ENCODE measurements around the gene SREK1IP1. TPM values are rescaled to one million over a fixed set of nuclear protein-coding genes. Genes with fewer than 3 reads are reported as not detected.

The SREK1IP1 gene
- total and polyA plus RNA-seq, 9 of the 15 experiments (the other 6 are each of a cell fraction or from before 2014, with no cell fraction given) = 6.9 to 45.2 (median 21.7) TPM

DNA sequence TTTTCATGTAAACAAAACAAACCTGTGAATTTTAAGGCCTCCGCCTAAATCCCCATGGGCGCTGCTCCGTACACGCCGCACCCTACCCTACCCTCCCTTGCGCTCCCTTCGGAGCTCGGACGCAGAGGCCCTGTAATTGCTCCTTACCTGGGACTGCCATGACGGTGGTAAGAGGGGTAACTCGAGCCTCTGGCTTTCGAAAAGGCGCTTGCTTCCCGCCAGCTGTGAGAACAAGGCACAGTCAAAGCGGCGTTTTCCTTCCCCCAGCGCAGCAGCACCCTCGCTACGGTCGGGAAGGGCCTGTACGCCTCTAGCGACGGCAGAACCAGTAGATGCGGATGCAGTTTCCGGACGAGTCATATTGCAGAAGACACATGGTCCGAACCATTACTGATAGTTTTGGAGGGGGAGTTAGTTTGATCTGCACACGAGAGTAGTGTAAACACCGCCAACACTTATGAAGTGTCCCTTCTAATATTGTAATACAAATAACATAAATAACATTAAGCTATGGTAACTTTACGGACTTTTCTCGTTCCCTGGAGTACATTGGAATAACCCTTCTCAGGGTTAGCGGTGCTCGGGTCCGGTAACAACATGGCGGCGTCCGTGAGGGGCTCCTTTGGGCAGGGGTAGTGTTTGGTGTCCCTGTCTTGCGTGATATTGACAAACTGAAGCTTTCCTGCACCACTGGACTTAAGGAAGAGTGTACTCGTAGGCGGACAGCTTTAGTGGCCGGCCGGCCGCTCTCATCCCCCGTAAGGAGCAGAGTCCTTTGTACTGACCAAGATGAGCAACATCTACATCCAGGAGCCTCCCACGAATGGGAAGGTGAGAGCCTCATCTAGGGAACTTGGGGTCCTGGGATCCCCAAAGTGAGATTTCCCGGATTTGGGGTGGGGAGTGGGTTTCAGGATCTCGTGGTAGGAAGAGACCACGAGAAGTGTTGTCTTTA, at the start of gene SREK1IP1, which contains the start of gene CWC27 (continued):
- TF ChIP-seq, protein P1, sequence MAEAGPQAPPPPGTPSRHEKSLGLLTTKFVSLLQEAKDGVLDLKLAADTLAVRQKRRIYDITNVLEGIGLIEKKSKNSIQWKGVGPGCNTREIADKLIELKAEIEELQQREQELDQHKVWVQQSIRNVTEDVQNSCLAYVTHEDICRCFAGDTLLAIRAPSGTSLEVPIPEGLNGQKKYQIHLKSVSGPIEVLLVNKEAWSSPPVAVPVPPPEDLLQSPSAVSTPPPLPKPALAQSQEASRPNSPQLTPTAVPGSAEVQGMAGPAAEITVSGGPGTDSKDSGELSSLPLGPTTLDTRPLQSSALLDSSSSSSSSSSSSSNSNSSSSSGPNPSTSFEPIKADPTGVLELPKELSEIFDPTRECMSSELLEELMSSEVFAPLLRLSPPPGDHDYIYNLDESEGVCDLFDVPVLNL (CRISPR knock-in tag; IDR thresholded peaks at IDR 0.05; ENCODE audit: low read depth) = 0 out of 2 replicates have a peak, but pooled peaks have one; percentile 24
- TF ChIP-seq SOX6 (IDR thresholded peaks at IDR 0.05) (0 out of 2 replicates have a peak, but pooled peaks have one; percentile 19), PTRF (tag; IDR thresholded peaks at IDR 0.05) (no peak), ZNF717 (CRISPR knock-in tag; IDR thresholded peaks at IDR 0.05) (no peak), GABPA (tag; conservative IDR thresholded peaks at IDR 0.05; ENCODE audit: low read depth) (peak; percentile 89), CXXC5 (CRISPR knock-in tag; IDR thresholded peaks at IDR 0.05) (peak; percentile 66), NEUROD1 (IDR thresholded peaks at IDR 0.05; ENCODE audit: borderline replicate concordance, low read depth, low read length, partially characterized antibody) (peak; percentile 90), OTX1 (CRISPR knock-in tag; IDR thresholded peaks at IDR 0.05) (no peak), C11orf30 (IDR thresholded peaks at IDR 0.05; ENCODE audit: low read depth) (peak; percentile 99), RFX7 (CRISPR knock-in tag; IDR thresholded peaks at IDR 0.05) (no peak), JUND (IDR thresholded peaks at IDR 0.05; ENCODE audit: borderline replicate concordance, low read depth, low read length) (peak; percentile 95), JUND (tag; IDR thresholded peaks at IDR 0.05; ENCODE audit: borderline replicate concordance, low read depth, low read length) (peak; percentile 53; the same call in 1 of the 3 replicates), SRF (CRISPR knock-in tag; IDR thresholded peaks at IDR 0.05) (0 out of 4 replicates have a peak, but pooled peaks of 1 of the 2 experiments have one; percentile 15), SIN3A (IDR thresholded peaks at IDR 0.05; ENCODE audit: borderline replicate concordance in 2 of 2, control insufficient read depth in 1 of 2, low read depth in 2 of 2, low read length in 2 of 2) (peak; percentile 18 to 78; a peak in 2 of 4 replicates), CBX3 (IDR thresholded peaks at IDR 0.05; ENCODE audit: borderline replicate concordance in 1 of 2, low read length in 2 of 2) (peak in 1 of 2 experiments; percentile 78; a peak in 1 of 3 replicates)
- TF ChIP-seq, protein P2, sequence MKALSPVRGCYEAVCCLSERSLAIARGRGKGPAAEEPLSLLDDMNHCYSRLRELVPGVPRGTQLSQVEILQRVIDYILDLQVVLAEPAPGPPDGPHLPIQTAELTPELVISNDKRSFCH (CRISPR knock-in tag; IDR thresholded peaks at IDR 0.05) = no peak
- TF ChIP-seq, protein P2 (tag; IDR thresholded peaks at IDR 0.05) = 0 out of 2 replicates have a peak, but pooled peaks have one; percentile 42
- TF ChIP-seq, protein P3, sequence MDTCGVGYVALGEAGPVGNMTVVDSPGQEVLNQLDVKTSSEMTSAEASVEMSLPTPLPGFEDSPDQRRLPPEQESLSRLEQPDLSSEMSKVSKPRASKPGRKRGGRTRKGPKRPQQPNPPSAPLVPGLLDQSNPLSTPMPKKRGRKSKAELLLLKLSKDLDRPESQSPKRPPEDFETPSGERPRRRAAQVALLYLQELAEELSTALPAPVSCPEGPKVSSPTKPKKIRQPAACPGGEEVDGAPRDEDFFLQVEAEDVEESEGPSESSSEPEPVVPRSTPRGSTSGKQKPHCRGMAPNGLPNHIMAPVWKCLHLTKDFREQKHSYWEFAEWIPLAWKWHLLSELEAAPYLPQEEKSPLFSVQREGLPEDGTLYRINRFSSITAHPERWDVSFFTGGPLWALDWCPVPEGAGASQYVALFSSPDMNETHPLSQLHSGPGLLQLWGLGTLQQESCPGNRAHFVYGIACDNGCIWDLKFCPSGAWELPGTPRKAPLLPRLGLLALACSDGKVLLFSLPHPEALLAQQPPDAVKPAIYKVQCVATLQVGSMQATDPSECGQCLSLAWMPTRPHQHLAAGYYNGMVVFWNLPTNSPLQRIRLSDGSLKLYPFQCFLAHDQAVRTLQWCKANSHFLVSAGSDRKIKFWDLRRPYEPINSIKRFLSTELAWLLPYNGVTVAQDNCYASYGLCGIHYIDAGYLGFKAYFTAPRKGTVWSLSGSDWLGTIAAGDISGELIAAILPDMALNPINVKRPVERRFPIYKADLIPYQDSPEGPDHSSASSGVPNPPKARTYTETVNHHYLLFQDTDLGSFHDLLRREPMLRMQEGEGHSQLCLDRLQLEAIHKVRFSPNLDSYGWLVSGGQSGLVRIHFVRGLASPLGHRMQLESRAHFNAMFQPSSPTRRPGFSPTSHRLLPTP (IDR thresholded peaks at IDR 0.05; ENCODE audit: borderline replicate concordance, extremely low read depth, insufficient read length) = no peak
- TF ChIP-seq, protein P4, sequence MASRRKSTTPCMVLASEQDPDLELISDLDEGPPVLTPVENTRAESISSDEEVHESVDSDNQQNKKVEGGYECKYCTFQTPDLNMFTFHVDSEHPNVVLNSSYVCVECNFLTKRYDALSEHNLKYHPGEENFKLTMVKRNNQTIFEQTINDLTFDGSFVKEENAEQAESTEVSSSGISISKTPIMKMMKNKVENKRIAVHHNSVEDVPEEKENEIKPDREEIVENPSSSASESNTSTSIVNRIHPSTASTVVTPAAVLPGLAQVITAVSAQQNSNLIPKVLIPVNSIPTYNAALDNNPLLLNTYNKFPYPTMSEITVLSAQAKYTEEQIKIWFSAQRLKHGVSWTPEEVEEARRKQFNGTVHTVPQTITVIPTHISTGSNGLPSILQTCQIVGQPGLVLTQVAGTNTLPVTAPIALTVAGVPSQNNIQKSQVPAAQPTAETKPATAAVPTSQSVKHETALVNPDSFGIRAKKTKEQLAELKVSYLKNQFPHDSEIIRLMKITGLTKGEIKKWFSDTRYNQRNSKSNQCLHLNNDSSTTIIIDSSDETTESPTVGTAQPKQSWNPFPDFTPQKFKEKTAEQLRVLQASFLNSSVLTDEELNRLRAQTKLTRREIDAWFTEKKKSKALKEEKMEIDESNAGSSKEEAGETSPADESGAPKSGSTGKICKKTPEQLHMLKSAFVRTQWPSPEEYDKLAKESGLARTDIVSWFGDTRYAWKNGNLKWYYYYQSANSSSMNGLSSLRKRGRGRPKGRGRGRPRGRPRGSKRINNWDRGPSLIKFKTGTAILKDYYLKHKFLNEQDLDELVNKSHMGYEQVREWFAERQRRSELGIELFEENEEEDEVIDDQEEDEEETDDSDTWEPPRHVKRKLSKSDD (conservative IDR thresholded peaks at IDR 0.05; ENCODE audit: low read length) = no peak
